ENCODE measurements around the gene RHOC.

Gene RHOC

DNA sequence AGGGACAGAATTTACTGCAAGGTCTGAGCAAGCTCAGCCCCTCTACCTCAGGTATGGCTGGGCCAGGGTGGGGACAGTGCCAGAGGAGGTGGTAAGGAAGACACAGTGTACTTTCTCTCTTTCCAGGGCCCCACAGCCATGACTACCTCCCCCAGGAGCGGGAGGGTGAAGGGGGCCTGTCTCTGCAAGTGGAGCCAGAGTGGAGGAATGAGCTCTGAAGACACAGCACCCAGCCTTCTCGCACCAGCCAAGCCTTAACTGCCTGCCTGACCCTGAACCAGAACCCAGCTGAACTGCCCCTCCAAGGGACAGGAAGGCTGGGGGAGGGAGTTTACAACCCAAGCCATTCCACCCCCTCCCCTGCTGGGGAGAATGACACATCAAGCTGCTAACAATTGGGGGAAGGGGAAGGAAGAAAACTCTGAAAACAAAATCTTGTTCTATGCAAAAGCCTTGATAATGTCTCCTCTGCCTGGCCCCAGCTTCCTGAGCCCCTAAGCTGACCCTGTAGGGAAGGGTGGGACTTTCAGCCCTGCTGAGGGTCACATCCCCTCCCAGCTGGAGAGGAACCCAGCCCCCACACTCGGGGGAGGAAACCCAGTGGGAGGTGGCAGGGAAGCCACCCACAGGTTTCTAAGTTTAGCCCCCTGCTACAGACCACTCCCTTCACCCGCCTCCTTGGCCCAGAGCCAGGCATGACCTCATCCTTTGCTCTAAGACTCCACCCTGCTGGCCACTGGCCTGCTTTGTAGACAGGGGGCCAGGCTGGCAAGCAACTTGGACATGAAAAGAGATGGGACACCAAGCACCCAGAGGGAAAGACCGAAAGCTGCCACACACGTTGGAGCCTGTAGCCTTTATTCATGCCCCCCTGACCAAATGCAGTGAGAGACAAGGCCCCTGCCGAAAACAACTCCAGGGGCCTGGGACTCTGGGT is 6.4 kb downstream of the RHOC start:
- DNase-seq: peak; percentile 86

DNA sequence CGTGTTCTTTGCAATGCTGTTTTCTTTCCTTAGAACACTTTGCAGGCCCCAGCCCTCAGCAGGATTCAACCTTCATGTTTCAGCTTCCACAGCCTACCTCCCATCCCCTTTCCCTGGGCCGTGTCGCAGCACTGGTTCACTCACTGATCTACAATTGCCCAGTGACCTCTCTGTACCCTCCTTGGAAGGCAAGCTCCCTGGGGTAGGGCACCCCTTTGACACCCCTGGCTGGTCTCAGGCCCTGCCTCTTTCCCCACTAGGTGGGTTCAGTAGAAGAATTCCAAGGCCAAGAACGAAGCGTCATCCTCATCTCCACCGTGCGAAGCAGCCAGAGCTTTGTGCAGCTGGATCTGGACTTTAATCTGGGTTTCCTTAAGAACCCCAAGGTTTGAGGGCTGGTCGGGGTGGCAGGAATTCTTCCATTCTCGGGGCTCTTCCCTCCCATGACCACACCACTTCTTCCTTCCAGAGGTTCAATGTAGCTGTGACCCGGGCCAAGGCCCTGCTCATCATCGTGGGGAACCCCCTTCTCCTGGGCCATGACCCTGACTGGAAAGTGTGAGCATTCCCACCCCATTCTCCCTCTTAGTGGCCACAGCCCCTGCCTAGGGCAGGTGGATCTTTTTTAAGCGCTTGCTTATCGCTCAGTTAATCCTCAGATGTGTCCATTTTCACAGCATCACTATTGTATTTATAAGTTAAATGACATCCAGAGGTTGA is 7.3 kb downstream of the RHOC start:
- DNase-seq: no peak

DNA sequence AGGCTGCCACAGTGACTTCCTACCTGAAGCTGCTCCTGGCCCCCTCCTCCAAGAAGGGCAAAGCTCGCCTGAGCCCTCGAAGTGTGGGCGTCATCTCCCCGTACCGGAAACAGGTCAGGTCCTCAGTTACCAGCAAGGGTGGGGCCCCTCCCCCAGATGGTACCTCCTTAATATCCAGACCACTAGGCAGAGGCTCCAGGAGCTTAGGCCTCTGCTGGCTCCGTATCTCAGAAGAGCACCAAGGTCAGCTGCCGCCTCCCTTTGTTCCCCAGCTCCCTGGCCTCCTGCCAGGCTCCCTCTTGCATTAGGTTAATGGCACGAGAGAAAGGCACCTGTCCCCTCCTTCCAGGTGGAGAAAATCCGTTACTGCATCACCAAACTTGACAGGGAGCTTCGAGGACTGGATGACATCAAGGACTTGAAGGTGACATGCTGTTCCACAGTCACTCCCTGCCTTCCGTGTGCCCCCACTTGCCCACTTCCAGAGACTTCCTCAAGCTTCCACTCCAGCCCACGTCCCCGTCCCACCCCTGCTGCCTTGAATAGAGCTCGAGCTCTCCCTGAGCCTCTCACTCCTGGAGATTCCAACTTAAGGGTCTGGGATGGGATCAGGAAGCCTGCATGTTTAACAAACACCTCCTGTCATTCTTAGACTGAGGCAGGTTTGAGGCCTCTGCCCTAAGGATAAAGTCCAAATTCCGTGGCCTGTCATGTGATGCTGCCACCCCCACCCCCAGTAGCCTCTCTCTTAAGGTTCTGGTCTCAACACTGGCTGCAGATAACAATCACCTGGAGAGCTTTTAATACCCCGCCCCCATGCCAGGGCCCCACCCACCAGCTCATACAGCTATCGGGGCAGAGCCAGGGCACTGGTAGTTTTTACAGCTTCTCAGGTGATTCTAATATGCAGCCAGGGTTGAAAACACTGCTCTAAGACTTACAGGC is 8.3 kb downstream of the RHOC start:
- DNase-seq: no peak

DNA sequence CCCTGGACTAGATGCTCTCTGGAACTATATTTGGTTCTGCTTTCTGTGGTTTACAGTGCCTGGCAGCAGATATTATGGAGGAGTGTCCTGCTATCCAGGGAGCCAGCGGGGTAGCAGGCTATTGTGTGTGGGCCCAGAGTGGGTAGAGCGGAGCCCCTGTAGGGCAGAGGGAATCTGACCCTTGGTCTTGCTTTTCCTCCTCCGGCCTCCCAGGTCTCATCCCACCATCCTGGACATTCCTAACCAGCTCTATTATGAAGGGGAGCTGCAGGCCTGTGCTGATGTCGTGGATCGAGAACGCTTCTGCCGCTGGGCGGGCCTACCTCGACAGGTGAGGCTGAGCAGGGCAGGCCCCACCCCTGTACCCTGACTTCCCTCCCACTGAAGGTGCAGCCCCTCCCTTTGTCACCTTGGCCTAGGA is 9.1 kb downstream of the RHOC start:
- DNase-seq: no peak

DNA sequence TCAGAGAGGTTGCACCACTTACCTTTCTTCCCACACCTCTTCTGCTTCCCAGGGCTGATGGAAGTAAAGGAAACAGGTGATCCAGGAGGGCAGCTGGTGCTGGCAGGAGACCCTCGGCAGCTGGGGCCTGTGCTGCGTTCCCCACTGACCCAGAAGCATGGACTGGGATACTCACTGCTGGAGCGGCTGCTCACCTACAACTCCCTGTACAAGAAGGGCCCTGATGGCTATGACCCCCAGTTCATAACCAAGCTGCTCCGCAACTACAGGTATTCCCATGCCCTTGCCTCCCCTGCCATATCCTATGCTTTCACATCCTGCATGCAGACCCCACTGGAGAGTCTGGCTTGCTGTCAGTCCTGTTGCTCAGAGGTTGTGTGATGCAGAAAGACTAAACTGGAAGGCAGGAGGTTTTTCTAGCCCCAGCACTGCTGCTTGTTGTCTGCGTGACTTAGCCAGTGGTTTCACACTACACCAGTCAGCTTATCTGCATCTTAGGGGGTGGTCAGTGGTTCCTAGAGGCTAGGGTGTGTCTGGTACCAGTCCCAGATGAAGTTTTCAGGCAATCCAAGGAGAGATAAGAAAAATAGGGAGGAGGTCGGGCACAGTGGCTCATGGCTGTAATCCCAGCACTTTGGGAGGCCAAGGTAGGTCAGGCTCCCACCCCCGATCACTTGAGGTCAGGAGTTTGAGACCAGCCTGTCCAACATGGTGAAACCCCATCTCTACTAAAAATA is 10.2 kb downstream of the RHOC start:
- DNase-seq: no peak

DNA sequence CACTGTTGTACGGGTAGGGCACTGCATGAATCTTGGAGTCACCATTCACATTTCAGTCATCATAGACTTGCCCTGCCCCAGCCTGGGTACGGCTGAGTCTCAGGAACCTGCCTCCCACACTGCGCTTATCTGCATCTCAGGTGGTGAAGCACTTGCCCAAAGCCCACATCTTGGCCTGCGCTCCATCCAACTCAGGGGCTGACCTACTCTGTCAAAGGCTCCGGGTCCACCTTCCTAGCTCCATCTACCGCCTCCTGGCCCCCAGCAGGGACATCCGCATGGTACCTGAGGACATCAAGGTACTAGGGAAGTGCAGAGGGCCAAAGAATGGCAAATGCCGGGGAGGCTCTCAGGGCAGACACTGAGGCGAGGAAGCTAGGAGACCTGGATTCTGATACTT is 11.7 kb downstream of the RHOC start:
- no peak for DNase-seq

DNA sequence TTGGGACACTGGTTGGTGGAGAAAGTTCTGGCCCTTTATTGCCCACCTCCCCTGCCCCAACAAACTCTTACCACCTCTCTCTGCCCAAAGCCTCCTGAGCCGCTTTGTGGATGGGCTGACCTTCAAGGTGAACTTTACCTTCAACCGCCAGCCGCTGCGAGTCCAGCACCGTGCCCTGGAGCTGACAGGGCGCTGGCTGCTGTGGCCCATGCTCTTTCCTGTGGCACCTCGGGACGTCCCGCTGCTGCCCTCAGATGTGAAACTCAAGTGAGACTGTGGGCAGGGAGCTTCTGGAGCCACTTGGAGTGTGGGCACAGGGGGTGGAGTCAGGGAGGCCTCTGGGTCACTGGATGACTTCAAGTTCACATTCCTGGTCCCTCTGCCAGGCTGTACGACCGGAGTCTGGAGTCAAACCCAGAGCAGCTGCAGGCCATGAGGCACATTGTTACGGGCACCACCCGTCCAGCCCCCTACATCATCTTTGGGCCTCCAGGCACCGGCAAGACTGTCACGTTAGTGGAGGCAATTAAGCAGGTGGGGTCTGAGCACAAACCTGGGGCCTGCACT is 12.5 kb downstream of the RHOC start:
- DNase-seq: no peak

DNA sequence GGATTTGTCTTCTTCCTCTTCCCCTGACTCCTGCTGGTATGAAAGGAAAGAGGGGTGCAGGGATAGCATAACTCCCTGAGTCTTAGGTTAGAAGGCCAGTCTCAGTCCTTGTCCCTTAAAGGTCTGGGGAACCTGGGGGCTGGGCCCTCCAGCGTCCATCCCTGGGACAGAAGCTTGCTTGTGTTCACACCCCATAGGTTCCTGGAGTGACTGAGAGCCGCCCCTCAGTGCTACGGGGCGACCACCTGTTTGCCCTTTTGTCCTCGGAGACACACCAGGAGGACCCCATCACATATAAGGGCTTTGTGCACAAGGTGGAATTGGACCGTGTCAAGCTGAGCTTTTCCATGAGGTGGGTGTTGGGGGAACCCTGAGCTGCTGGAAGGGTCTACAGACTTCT is 13.1 kb downstream of the RHOC start:
- peak; percentile 12 for DNase-seq

DNA sequence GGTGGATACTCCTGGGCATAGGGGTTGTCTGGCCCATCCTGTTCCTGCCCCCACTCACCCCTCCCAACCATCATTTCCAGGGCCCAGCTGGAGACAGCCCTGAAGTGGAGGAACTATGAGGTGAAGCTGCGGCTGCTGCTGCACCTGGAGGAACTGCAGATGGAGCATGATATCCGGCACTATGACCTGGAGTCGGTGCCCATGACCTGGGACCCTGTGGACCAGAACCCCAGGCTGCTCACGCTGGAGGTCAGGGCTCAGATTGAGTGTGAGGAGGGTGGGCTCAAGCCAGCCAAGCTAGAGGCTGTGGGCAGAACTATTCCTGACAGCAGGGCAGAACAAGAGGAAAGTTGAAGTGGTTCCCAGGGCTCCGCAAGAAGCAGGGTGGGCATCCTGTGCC is 14.2 kb downstream of the RHOC start:
- no peak for DNase-seq

DNA sequence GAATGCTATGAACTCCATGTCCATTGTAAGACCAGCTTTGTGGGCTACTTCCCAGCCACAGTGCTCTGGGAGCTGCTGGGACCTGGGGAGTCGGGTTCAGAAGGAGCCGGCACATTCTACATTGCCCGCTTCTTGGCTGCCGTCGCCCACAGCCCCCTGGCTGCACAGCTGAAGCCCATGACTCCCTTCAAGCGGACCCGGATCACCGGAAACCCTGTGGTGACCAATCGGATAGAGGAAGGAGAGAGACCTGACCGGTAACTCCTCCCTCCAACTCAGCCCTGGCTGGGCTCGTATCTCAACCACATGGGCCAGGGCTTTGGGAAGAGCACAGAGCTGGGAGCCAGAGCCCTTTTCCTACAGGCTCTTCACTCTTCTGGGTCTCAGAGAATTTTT is 17.1 kb downstream of the RHOC start:
- no peak for DNase-seq

DNA sequence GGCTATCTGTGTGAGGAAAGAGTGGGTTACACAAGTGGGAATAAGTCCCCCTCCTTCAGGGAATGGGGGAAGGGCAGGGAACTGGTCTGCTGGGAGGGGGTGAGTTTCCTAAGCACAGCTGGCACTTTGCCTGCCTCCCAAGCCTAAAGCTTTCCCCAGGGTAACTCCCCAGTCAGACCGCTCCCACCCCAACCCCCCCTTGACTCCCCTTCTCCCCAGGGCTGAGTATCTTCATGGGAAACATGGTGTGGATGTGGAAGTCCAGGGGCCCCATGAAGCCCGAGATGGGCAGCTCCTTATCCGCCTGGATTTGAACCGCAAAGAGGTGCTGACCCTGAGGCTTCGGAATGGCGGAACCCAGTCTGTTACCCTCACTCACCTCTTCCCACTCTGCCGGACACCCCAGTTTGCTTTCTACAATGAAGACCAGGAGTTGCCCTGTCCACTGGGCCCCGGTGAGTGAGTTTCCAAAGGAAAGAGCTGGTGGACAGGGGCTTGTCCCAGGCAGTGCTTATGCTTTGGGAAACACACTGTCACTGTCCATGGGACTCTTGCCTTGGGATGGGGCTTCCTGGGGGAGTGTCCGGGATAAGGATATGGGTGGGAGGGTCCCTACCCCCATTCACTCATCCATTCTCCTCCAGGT is 17.6 kb downstream of the RHOC start:
- DNase-seq: no peak

DNA sequence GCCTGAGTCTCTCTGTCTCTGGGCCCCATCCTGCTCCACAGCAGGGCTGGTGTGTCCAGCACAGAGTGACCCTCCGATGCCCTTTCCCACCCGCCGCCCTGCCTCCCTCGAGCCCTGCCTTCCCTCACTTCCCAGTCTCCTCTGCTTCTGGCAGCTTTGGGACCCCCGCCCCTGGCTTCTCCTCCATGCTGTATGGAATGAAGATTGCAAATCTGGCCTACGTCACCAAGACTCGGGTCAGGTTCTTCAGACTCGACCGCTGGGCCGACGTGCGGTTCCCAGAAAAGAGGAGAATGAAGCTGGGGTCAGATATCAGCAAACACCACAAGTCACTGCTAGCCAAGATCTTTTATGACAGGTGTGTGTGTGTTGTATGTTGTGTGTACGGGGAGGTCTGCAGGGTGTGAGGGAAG is 18.1 kb downstream of the RHOC start:
- DNase-seq: no peak

DNA sequence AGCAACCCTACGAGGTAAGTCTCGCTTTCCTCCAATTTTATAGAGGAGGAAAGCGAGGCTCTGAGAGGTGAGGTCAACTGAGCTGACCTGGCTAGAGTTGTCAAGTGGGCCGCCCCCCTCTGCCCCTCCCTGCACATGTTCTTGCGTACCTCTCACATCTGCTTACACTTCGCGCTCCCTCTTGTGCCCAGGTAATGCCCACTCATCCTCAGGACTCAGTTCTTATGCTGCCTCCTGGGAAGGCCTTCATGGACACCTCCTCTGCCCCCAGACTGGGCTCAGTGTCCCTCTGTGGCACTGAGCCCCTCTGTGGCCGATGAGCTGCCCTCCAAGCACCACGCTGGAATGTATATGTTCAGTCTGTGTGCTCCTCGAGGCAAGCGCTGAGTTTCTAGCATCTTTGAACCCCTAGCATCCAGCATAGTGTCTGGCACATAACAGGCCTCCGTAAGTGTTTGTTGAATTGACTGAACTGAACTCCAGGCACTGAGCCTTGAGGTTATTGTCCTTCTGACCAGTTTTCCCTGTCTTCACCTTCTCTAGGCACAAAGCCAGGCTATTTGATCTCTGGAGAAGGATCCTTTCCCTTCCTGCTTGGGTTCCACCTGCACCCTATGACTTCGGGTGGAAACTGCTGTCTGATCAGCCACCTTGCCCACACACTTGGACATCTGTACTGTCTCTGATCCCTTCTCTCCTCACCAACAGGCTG is 19.0 kb downstream of the RHOC start:
- no peak for DNase-seq

DNA sequence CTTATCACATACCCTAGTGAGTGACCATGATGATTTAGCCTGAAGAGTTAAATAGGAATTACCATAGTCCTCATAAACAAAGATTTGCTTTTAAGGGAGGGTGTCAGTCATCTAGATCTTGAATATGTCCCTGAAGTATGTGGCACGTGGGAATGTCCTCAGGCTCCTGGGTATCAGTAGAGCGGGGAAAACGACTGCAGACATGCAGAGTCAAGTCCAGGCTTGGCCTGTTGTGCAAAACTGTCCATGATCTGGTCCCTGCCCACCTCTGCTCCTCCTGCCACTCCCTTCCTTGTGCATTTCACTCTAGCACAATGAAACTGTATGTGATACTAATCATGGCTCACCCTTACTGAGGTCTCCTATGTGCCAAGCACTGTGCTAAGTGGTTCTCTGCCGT is 19.6 kb downstream of the RHOC start:
- no peak for DNase-seq

DNA sequence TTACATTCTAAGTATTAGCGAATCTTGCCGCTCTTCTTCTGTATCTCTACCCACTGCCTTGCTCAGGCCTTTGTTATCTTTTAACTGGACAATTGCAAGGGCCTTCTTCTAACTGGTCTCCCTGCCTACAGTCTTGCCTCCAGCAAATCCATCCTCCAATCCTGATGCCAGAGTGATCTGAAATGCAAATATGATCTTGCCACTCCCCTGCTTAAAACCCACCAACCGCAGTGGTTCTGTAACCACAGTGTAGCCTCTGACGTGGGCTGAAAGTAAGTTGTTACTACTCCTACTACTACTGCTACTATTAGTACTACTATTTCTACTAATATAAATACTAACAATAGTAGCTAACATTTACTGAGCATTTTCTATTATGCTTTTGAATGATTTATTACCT is 20.1 kb downstream of the RHOC start:
- DNase-seq: no peak

DNA sequence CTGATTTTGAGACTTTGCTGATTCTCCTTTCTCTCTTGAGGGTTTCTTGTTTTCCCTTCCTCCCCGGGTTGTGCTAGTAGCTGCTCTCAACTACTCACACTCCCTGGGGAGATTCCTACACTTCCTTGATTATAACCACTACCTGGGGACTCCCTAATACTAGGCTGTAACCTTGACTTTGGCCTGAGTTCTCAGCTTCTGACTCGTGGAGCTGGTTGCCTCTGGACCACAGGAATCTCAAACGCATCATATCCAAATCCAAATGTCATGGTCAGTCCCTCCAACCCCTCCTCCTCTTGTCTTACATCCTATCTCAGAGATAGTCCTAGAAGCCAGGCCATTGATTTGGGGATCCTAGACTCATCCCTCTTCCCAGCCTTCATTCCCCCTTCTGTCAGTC is 20.5 kb downstream of the RHOC start:
- no peak for DNase-seq

DNA sequence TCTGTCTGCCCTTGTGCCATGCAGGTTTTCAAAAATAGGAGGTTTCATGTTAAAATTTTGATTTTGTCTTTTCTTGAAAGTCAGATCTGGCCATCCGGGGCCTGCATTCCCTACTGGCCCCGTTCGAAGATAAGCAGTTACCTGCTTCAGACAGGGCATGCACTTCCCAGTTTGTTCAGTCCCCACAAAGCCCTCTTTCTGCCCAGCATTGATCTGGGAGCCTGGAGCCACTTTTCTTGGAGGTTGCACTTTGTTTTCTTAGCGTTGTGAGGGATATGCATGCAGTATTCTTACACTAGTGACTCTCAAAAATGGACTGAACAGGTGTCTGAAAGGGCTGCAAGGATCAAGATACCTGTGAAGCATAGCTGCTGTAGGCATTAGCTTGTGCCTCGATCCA is 21.0 kb downstream of the RHOC start:
- DNase-seq: no peak

DNA sequence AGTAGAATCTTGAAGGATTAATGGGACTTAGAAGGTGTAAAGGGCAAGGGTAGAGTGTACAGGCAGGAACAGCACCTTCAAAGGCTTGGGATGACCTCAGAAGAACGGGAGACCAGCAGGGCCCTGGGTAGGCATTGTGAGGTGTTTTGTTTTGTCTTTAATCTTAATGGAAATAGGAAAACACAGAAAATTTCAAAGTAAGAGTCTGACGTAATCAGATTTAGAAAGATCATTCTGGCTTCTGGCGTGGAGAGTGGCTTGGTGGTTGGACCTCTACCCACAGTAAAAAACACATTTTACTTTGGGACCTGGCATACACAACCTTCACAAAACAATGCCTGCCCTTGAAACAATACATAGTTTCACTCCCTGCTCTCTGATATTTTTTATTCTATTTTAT is 28.3 kb downstream of the RHOC start:
- no peak for DNase-seq

DNA sequence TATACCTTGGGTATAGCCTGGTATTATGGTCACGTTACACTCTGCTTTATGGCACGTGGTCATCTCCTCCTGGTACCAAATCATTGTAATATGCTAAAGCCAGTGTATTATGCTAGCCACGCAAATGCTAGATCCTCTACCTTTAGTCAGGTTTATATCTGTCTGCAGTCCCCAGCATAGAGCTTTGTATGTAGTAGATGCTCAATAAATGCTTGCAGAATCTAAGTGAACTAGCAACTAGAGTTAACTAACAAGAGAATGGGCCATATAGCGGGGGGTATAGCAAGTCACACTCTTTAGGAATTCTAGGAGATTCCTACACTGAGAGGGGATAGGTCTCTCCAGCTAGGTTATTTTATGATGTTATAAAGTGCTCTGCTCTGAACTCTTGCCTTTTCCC is 29.4 kb downstream of the RHOC start:
- no peak for DNase-seq

DNA sequence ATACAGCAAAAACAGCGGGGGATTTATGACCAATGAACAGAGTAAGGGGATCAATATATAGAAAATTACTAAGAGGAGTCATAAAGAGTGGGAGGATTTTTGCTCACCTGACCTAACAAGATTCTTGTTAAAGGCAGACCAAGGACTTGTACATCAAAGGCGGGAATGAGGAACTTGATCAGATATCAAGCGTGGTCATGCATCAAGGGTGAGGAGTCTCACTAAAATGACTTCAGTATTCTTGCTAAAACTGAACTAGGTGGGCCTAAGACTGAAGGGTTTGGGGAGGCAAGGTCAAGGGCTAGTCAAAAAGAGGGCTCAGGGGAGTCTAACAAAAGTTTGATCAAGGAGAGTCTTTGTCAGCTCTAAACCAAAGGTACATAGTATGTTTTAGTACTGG is 30.4 kb downstream of the RHOC start:
- no peak for DNase-seq

Data from stimulated activated CD8-positive, alpha-beta memory T cell treated with anti-CD3 and anti-CD28 coated beads, Interleukin-4, amount 100 ng/mL, for 48 hours (primary cell).